ENCODE results near the gene ELFN2.

ELFN2 gene

DNA sequence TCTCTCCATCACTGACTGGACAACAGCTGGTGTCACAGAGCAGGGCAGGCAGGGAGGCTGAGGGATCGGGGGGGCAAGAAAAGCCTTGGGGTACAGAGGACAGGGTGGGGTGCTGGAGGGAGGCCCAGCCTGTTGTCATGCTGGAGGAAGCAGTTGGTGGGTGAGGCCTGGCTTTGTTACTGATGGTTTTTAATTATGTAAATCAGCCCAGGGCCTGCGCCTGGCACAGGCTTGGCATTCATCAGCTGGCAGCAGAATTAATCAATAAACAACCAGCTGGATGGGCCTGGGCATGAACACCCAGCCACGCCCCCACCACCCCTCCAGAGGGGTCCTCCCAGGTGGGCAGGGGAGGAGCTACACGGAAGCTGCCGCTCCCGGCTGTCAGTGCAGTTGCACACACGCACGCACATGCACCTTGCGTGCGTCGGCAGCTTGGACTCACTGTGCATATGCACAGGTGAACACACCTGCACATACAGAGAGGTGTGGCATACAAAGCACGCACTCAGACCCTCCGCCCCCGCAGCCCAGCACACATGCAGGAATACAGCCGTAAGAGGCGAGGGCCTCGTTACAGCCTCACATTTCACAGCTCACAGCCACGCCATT lies 21.3 kb upstream of the ELFN2 start:
- no peak for DNase-seq (ENCODE audit: low spot score)
- in situ Hi-C loops (cut with MboI; ENCODE audit: low sequenced_read_pairs, unreplicated experiment) = no loop called here
- TF ChIP-seq, protein P1, sequence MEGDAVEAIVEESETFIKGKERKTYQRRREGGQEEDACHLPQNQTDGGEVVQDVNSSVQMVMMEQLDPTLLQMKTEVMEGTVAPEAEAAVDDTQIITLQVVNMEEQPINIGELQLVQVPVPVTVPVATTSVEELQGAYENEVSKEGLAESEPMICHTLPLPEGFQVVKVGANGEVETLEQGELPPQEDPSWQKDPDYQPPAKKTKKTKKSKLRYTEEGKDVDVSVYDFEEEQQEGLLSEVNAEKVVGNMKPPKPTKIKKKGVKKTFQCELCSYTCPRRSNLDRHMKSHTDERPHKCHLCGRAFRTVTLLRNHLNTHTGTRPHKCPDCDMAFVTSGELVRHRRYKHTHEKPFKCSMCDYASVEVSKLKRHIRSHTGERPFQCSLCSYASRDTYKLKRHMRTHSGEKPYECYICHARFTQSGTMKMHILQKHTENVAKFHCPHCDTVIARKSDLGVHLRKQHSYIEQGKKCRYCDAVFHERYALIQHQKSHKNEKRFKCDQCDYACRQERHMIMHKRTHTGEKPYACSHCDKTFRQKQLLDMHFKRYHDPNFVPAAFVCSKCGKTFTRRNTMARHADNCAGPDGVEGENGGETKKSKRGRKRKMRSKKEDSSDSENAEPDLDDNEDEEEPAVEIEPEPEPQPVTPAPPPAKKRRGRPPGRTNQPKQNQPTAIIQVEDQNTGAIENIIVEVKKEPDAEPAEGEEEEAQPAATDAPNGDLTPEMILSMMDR (IDR thresholded peaks at IDR 0.05; ENCODE audit: borderline replicate concordance, control extremely low read depth, extremely low read depth, insufficient read depth, missing control alignments) = no peak

DNA sequence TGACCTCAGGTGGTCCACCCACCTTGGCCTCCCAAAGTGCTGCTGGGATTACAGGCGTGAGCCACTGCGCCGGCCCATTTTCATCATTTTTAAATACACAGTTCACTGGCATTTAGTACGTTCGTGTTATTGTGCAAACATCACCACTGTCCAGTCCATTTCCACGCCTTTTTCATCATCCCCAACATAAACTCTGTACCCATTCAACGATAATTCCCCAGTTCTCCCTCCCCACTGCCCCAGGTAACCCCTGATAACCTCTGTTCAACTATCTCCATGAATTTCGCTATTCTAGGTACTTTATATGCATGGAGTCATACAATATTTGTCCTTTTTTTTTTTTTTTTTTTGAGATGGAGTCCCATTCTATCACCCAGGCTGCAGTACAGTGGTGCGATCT lies 18.2 kb upstream of the ELFN2 start:
- TF ChIP-seq, protein P1 (IDR thresholded peaks at IDR 0.05; ENCODE audit: borderline replicate concordance, control extremely low read depth, extremely low read depth, insufficient read depth, missing control alignments) = no peak
- no peak for DNase-seq (ENCODE audit: low spot score)
- in situ Hi-C loops (cut with MboI; ENCODE audit: low sequenced_read_pairs, unreplicated experiment) = no loop called here

DNA sequence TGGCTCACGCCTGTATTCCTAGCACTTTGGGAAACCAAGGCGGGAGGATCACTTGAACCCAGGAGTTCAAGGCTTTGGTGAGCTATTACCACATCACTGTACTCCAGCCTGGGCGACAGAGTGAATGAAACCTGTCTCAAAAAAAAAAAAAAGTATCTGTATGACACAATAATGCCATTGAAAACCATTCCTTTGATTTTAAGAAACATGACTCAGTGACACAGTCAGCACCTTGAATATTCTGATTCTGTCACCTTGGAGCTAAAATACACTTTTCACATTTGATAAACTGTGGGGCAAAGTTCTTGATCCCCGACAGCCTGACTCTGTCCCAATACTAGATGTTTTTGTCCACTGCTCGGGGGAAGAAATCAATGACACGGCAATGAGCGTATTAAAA lies 16.7 kb upstream of the ELFN2 start:
- TF ChIP-seq, protein P1 (IDR thresholded peaks at IDR 0.05; ENCODE audit: borderline replicate concordance, control extremely low read depth, extremely low read depth, insufficient read depth, missing control alignments) = no peak
- in situ Hi-C loops (cut with MboI; ENCODE audit: low sequenced_read_pairs, unreplicated experiment) = no loop called here
- no peak for DNase-seq (ENCODE audit: low spot score)

DNA sequence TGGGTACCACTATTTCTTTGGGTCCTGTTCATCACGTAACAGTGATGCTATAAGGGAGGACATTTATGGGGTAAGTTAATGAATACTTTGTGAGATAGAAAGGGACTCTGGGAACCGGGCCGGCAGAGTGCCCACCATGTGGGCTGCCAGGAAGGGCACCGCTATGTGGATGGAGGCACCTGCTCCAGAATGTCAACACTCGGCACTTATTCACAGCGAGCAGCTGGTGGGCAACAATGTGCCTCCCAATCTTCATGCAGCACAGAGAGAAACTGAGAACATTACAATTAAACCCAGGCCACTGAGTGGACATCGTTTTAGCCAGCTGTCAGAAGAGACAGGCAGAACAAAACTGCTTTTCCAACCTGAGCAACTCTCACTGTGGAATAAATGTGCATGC lies 15.8 kb upstream of the ELFN2 start:
- in situ Hi-C loops (cut with MboI; ENCODE audit: low sequenced_read_pairs, unreplicated experiment) = no loop called here
- TF ChIP-seq, protein P1 (IDR thresholded peaks at IDR 0.05; ENCODE audit: borderline replicate concordance, control extremely low read depth, extremely low read depth, insufficient read depth, missing control alignments) = no peak
- DNase-seq (ENCODE audit: low spot score) = no peak

DNA sequence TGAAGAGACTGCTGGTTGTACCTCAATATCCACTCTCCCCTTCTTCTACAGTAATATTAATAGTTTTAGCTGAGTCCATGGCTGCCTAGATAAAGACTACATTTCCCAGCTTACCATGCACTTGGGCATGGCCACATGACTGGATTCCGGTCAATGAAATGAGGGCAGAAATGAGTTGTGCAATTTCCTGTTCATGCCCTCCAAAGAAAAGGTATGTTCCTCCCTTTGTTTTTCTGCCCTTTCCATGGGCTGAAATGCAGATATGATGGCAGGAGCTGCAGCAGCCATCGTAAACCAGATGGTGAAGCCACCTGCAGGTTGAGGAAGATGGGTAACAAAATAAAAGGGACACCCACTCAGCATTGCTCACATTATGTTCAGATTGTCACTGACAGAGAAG lies 15.3 kb upstream of the ELFN2 start:
- TF ChIP-seq, protein P1 (IDR thresholded peaks at IDR 0.05; ENCODE audit: borderline replicate concordance, control extremely low read depth, extremely low read depth, insufficient read depth, missing control alignments) = no peak
- in situ Hi-C loops (cut with MboI; ENCODE audit: low sequenced_read_pairs, unreplicated experiment) = no loop called here

DNA sequence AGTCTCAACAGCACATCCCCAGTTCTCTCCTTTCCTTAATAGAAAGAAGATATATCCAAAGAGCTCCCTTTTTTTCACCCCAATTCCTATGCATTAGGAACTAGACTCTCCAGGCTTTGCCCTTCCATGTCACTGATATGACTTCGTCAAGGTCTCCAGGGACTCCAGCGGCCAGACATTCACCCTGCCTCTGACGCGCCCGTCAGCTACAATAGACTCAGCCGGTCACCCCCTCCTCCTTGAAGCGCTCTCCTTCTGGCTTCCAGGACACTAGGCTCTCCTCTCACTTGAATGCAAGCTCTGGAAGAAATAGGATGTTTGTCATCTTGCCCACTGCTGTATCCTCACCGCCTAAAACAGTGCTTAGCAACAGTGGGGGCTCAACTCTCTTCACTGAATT lies 14.9 kb upstream of the ELFN2 start:
- TF ChIP-seq, protein P1 (IDR thresholded peaks at IDR 0.05; ENCODE audit: borderline replicate concordance, control extremely low read depth, extremely low read depth, insufficient read depth, missing control alignments) = no peak
- in situ Hi-C loops (cut with MboI; ENCODE audit: low sequenced_read_pairs, unreplicated experiment) = no loop called here
- no peak for DNase-seq (ENCODE audit: low spot score)

More for the DNA sequence above, 15.3 kb upstream of the ELFN2 start:
- no peak for DNase-seq (ENCODE audit: low spot score)

All from GM13976 (cell line).